ENCODE measurements around the gene PACS2.

PACS2 gene

DNA sequence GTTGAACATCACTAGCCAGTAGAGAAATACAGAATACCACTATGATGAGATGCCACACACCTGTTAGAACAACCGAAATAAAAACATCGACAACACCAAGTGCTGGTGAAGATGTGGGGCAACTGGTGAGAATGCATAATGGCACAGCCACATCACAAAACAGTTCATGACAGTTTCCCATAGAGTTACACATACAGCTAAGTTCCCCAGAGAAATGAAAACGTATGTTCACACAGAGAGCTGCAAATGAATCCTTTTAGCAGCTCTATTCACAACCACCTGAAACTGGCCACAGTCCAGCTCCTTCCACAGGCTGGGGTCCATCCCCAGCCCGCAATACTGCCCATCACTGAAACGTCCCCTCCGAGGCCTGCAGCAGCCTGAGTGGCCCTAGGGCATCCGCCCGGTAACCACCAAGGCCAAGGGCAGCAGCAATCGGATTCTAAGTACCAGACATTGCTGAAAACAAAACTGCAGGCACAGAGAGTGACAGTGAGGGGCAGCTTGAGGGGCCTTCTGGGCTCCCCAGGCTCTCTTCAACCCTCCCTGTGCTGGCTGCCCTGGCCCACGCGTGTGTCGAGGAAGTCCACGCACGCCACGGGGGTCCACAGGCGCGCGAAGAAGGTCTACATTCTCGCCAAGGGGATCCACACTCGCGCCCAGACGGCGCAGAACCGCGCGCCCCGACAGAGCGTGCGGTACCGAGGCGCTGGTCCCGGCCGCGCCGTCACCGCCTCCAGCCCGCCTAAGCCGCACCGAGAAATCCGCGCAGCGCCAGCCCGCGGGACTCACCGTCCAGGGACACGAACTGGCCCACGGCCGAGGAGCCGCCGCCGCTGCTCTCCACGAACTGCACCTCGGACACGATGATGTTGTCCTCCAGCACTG, 14.7 kb upstream of the PACS2 start:
- no peak for TF ChIP-seq CTCF (IDR thresholded peaks at IDR 0.05)

DNA sequence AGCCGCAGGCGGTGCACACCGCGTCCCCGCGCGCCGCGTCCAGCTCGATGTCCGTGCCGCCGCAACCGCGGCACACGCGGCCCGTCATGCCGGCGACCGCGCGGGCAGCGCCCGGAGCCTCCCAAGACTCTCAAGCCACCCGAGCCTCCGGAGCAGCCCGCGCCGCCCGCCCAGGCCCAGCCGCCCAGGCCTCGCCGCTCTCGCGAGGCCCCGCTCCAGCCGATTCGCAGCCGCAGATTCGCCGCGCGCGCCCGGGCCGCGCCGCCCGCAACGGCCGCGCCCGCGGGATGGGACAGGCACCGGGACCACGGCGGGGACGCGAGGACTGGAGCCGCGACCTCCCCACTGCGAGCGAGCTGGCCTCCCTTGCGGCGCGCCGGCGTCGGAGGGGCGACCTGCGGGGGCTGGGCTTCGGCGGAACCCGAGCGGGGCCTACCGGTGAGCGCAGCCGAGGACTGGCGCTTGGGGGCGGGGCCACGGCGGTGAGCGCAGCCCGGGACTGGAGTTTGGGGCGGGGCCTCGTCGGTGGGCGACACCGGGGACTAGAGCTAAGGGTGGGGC, 13.9 kb upstream of the PACS2 start, which contains the start of gene BRF1:
Gene BRF1, minus strand, starts transcription at position 460 of the 561 bp plus-strand sequence. Its CDS starts 372 bp downstream, at position 88.
- TF ChIP-seq CTCF (IDR thresholded peaks at IDR 0.05): no peak

DNA sequence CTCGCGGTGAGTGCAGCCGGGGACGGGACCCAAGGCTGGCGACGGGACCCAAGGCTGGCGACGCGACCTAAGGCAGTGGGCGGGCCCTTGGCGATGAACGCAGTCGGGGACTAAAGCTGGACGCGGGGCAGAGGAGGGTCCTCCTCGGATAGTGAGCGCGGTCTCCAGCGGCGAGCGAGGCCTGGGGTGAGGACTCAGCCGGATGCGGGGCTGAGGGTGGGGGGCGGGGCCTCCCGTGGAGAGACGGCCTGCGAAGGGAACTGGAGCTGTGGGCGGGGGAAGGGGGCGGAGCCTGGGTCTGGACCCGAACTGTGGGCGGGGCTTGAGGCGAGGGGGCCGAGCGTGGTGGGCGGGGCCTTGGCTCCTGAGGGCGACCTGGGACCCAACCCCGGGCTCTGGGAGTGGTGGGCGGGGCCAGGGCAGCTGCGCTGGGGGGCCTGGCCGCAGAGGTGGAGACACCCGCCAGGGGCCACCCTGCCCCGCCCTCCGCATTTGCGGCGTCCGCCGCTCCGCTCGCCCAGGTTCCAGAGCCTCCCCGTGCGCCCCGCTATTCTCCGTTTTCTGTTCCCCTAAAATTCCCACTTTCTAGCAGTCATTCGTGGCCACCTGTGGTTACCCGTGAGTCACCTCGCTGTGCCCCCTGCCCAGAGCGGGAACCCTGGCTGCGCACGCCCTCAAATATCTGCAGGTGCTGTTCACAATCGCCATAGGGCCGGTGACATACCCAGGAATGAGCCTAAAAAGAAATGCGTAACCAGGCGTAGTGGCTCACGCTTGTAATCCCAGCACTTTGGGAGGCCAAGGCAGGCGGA, 13.2 kb upstream of the PACS2 start:
- no peak for TF ChIP-seq CTCF (IDR thresholded peaks at IDR 0.05)

DNA sequence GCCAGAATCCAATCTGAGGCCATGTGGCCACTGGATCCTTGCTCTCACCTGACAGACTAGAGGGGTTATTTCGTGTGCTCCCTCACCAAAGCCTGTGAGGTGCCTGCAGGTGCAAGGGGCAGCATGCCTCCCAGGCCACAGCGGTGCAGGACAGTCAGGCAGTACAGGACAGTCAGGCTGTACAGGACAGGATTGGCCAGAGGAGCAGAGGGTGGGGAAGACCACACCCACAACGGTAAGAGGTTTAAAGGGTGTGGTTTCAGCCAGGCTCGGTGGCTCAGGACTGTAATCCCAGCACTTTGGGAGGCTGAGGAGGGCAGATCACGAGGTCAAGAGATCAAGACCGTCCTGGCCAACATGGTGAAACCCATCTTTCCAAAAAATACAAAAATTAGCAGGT, 10.6 kb upstream of the PACS2 start:
- TF ChIP-seq CTCF (IDR thresholded peaks at IDR 0.05): no peak

GRCh38 chr14:105304565-105304964, 10.0 kb upstream of the PACS2 start:
- no peak for TF ChIP-seq CTCF (IDR thresholded peaks at IDR 0.05)

DNA sequence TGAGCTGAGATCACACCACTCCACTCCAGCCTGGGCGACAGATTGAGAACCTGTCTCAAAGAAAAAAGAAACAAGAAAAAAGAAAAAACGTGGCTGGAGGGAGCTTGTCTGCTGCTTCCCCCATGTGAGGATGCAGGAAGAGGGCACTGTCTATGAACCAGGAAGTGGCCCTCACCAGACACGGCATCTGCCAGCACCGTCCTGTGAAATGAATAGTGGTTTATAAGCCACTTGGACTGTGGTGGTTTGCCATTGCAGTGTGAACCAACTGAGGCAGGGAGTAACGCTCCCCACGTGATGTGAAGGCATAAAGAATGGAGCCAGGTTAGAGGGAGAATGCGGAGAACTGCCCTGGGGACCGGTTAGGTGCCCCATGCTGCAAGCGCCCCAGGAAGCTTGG, 9.2 kb upstream of the PACS2 start:
- TF ChIP-seq CTCF (IDR thresholded peaks at IDR 0.05): no peak

GRCh38 chr14:105305791-105306190, 8.8 kb upstream of the PACS2 start:
- TF ChIP-seq CTCF (IDR thresholded peaks at IDR 0.05): no peak

All from LNCAP (cell line).